ENCODE results near the gene MIGA2.

MIGA2 gene

GRCh38 chr9:129064499-129064908 lies 28.1 kb downstream of the MIGA2 start:
- no peaks in the 10 kb centered on the region for H3K27me3 Mint-ChIP-seq
- peaks cover 34 to 36% of the 10 kb centered on the region in 2 donors for H3K36me3 Mint-ChIP-seq
- ATAC-seq (replicated peaks), result no peak
- no peak overlapping the region for H3K27ac Mint-ChIP-seq
- H3K4me3 Mint-ChIP-seq, result no peak overlapping the region
- H3K4me1 Mint-ChIP-seq, result peaks cover 15 to 16% of the 10 kb centered on the region in 2 donors
- no peak for DNase-seq
- no peaks in the 10 kb centered on the region for H3K9me3 Mint-ChIP-seq

- ATAC-seq (replicated peaks) (no peak), DNase-seq (no peak)
- peak overlapping the region in 1 of 2 donors; percentile 70 for H3K4me3 Mint-ChIP-seq
- H3K9me3 Mint-ChIP-seq, result no peaks in the 10 kb centered on the region
- H3K27ac Mint-ChIP-seq, result peak overlapping the region; percentile 93
- no peaks in the 10 kb centered on the region for H3K27me3 Mint-ChIP-seq
- peaks cover 24 to 35% of the 10 kb centered on the region in 2 donors for H3K4me1 Mint-ChIP-seq
- peaks cover 28 to 37% of the 10 kb centered on the region in 2 donors for H3K36me3 Mint-ChIP-seq
These were observed 31.7 kb downstream of the MIGA2 start for GRCh38 chr9:129068110-129068509.

- Mint-ChIP-seq H3K4me3 (peak overlapping the region; percentile 42 to 70), H3K4me1 (peaks cover 24 to 35% of the 10 kb centered on the region in 2 donors)
These were observed 32.8 kb downstream of the MIGA2 start for GRCh38 chr9:129068990-129069861.

GRCh38 chr9:129069862-129070641 lies 33.6 kb downstream of the MIGA2 start:
- H3K9me3 Mint-ChIP-seq, result no peaks in the 10 kb centered on the region
- DNase-seq, result no peak
- H3K4me3 Mint-ChIP-seq, result no peak overlapping the region
- no peaks in the 10 kb centered on the region for H3K27me3 Mint-ChIP-seq
- no peak for ATAC-seq (replicated peaks)
- H3K27ac Mint-ChIP-seq, result peak overlapping the region; percentile 93
- H3K36me3 Mint-ChIP-seq, result peaks cover 20 to 28% of the 10 kb centered on the region in 2 donors
- peaks cover 24 to 35% of the 10 kb centered on the region in 2 donors for H3K4me1 Mint-ChIP-seq

More at GRCh38 chr9:129068990-129069861, 32.8 kb downstream of the MIGA2 start:
- ATAC-seq (replicated peaks), result peak; percentile 99
- no peaks in the 10 kb centered on the region for H3K27me3 Mint-ChIP-seq
- DNase-seq, result peak; percentile 75
- H3K27ac Mint-ChIP-seq, result peak overlapping the region; percentile 93
- H3K36me3 Mint-ChIP-seq, result peaks cover 23 to 32% of the 10 kb centered on the region in 2 donors
- no peaks in the 10 kb centered on the region for H3K9me3 Mint-ChIP-seq

- Mint-ChIP-seq H3K36me3 (peaks cover 13 to 24% of the 10 kb centered on the region in 2 donors), H3K27ac (no peak overlapping the region), H3K9me3 (no peaks in the 10 kb centered on the region), H3K27me3 (no peaks in the 10 kb centered on the region), H3K4me1 (peaks cover 24 to 35% of the 10 kb centered on the region in 2 donors), H3K4me3 (no peak overlapping the region)
- ATAC-seq (replicated peaks) (no peak), DNase-seq (no peak)
These were observed 34.5 kb downstream of the MIGA2 start for GRCh38 chr9:129070696-129071525.

GRCh38 chr9:129071526-129072126 lies 35.2 kb downstream of the MIGA2 start:
- Mint-ChIP-seq H3K27me3 (no peaks in the 10 kb centered on the region), H3K27ac (no peak overlapping the region), H3K9me3 (no peaks in the 10 kb centered on the region), H3K36me3 (peaks cover 11 to 24% of the 10 kb centered on the region in 2 donors), H3K4me3 (no peak overlapping the region), H3K4me1 (peaks cover 24 to 35% of the 10 kb centered on the region in 2 donors)
- ATAC-seq (replicated peaks) (no peak), DNase-seq (no peak)

- no peak for DNase-seq
- H3K36me3 Mint-ChIP-seq, result peaks cover 11 to 22% of the 10 kb centered on the region in 2 donors
- ATAC-seq (replicated peaks), result no peak
- peaks cover 24 to 35% of the 10 kb centered on the region in 2 donors for H3K4me1 Mint-ChIP-seq
- H3K27me3 Mint-ChIP-seq, result no peaks in the 10 kb centered on the region
- no peaks in the 10 kb centered on the region for H3K9me3 Mint-ChIP-seq
- H3K27ac Mint-ChIP-seq, result no peak overlapping the region
- no peak overlapping the region for H3K4me3 Mint-ChIP-seq
These were observed 35.7 kb downstream of the MIGA2 start for GRCh38 chr9:129072171-129072570.

GRCh38 chr9:129073404-129073803 lies 37.0 kb downstream of the MIGA2 start:
- no peaks in the 10 kb centered on the region for H3K9me3 Mint-ChIP-seq
- H3K27ac Mint-ChIP-seq, result peak overlapping the region; percentile 31
- ATAC-seq (replicated peaks) (no peak), DNase-seq (no peak)
- peaks cover 19 to 30% of the 10 kb centered on the region in 2 donors for H3K4me1 Mint-ChIP-seq
- H3K36me3 Mint-ChIP-seq, result peaks cover 6 to 12% of the 10 kb centered on the region in 2 donors
- no peaks in the 10 kb centered on the region for H3K27me3 Mint-ChIP-seq
- no peak overlapping the region for H3K4me3 Mint-ChIP-seq

GRCh38 chr9:129074106-129074505 lies 37.7 kb downstream of the MIGA2 start:
- DNase-seq, result no peak
- Mint-ChIP-seq H3K27ac (no peak overlapping the region), H3K4me3 (no peak overlapping the region), H3K36me3 (peaks cover 0 to 6% of the 10 kb centered on the region in 2 donors), H3K27me3 (no peaks in the 10 kb centered on the region), H3K4me1 (peaks cover 15 to 24% of the 10 kb centered on the region in 2 donors), H3K9me3 (no peaks in the 10 kb centered on the region)
- ATAC-seq (replicated peaks), result no peak

- peaks cover 8 to 23% of the 10 kb centered on the region in 2 donors for H3K4me1 Mint-ChIP-seq
- no peaks in the 10 kb centered on the region for H3K9me3 Mint-ChIP-seq
- DNase-seq (no peak), ATAC-seq (replicated peaks) (no peak)
- H3K36me3 Mint-ChIP-seq, result no peaks in the 10 kb centered on the region
- no peak overlapping the region for H3K4me3 Mint-ChIP-seq
- H3K27ac Mint-ChIP-seq, result no peak overlapping the region
- no peaks in the 10 kb centered on the region for H3K27me3 Mint-ChIP-seq
These were observed 39.7 kb downstream of the MIGA2 start for GRCh38 chr9:129075996-129076639.

GRCh38 chr9:129076640-129077037 lies 40.2 kb downstream of the MIGA2 start:
- no peak for ATAC-seq (replicated peaks)
- peak overlapping the region in 1 of 2 donors; percentile 14 for H3K4me3 Mint-ChIP-seq
- no peak for DNase-seq
- peaks cover 8 to 22% of the 10 kb centered on the region in 2 donors for H3K4me1 Mint-ChIP-seq
- H3K27me3 Mint-ChIP-seq, result no peaks in the 10 kb centered on the region
- H3K9me3 Mint-ChIP-seq, result no peaks in the 10 kb centered on the region
- H3K27ac Mint-ChIP-seq, result no peak overlapping the region
- H3K36me3 Mint-ChIP-seq, result no peaks in the 10 kb centered on the region

- Mint-ChIP-seq H3K9me3 (no peaks in the 10 kb centered on the region), H3K27ac (no peak overlapping the region), H3K4me3 (no peak overlapping the region), H3K4me1 (peaks cover 12 to 28% of the 10 kb centered on the region in 2 donors), H3K36me3 (no peaks in the 10 kb centered on the region), H3K27me3 (no peaks in the 10 kb centered on the region)
- no peak for DNase-seq
- ATAC-seq (replicated peaks), result no peak
These were observed 40.8 kb downstream of the MIGA2 start for GRCh38 chr9:129077236-129077635.
